HG03280 (cell line): ENCODE data around the gene CLIC5.
"Not testable (repeated sequence)": the region's sequence is repeated elsewhere in the genome, so short reads cannot be mapped to it uniquely, and the experiment has no call there.

Experiments
- ATAC-seq: cut with Tn5 transposase; IDR thresholded peaks from one replicate; pipeline ENCODE4 v1.9.1; 2021; ENCODE audit warnings: mild to moderate bottlenecking, moderate library complexity; ENCODE audit not compliant: unreplicated experiment

Gene CLIC5

DNA sequence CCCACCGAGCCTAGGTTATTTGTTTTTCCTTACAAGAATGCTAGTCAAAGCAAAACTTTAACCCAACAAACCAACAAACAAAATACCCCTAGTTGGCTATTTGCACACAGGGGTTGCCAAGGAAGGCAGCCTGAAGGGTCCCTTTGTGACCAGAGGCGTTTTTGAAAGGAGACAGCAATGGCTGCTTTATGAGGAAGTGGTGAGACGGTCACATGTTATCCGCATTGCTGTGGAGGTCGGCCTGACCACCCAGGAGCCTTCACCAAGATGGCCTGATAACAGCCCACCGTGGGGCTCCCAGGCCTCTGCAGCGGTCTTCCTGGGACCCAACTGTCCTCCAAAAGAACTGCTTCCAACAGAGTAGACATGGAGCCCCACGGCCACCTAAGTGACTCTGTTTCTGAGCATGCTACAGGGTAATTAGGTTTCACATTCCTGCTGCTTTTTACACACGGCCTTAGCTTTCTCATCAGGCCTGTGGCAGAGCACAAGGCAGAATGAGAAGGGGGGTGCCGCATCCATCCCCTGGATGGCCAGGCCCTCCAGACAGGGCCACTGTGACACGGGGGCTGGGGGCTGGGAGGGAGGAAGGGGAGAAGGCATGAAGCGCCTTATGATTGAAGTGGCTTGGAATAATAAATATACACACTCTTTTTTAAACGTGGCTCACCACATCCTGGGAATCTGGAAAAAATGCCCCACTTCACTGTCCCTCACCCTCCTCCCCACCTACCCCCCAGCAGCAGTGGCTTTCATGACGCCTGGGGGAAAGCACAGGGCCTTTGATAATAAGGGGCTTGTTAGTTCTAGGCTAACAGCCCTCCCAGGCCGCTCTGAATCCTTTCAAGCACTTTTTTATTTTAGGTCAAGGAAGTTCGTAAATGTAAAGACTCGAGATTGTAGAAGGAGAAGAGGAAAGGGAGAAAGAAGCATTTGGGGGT is 86.0 kb downstream of the CLIC5 start:
- no peak for ATAC-seq

GRCh38 chr6:45928721-45929305 is 86.8 kb downstream of the CLIC5 start:
- no peak for ATAC-seq

DNA sequence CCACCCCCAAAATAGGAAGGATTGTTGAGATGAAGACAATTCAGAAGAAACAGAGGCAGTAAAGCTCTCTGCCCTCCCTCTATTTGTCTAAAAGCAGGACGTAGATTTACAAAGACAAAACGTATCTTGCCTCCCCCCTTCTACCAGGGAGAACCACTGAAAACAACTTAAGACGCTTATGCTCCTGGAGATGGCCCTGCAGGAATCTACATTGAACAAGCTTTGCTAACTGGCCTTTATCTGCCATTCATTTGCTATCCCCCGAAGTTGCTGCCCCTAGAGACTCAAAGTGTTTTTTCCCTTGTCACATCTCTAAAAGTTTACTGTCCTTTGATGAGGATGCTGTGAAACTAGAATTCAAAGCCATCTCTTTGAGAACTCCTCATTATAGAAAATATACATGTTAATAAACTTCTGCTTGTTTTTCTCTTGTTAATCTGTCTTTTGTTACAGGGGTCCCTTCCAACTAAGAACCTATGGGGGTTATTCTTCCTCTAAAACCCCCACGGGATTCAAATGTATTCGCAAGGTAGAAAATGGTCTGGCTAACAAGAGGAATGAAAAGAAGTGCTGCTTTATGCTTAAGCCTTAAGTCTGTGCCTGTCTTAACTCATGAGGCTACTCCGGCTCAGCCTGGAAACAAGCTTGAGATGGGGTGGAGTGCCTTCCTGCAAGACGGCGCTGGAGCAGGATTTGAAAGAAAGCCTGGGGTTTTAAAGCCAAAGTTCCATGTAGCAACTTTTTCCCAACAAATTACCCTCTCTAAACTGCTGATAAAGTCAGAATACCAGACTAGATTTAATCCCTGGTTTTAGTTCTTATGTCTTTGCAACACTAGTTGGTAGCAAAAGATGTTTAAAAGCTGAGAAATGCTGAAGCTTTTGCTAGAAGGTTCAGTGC is 88.0 kb downstream of the CLIC5 start:
- no peak for ATAC-seq

DNA sequence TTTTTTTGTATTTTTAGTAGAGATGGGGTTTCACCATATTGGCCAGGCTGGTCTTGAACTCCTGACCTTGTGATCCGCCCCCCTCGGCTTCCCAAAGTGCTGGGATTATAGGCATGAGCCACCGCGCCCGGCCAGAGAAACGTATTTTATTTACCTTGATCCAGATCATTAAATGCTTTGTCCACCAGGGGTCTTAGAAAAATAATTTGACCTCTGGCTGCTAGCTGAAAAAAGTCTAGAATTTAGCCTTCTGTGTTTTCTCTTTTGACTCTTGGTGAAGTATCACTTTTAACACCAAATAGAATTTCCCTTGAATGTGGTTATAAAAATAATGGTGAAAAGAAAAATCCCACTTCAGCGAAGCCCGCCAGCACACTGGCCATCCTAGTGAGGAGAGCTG is 89.2 kb downstream of the CLIC5 start:
- ATAC-seq: not testable (repeated sequence)

GRCh38 chr6:45924763-45925342 is 90.8 kb downstream of the CLIC5 start:
- ATAC-seq: no peak

DNA sequence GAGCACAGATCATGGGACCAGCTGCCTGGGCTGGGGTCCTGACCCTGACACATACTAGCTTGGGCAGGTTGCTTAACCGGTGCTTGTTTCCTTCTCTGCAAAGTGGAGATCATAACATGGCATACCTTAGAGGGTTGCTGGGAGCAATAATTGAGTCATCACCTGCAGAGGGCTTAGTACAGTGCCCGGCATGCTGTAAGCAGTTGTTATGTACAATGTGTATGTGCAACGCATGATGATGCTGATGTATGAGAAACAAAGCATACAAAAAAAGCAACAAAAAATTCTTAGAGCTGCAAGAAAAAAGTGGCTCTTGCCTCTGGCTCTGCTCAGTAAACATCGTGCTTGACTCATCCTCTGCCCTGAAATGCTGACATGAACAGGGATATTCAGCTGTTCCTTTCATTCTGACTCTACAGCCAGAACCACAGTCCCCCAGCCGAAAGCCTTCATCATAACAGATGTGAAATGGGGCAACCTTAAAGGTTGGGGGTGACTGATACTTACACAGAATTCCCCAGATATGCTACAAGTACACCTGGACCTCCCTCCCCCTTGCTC is 91.7 kb downstream of the CLIC5 start:
- ATAC-seq: peak; percentile 61

GRCh38 chr6:45922728-45923351 is 92.8 kb downstream of the CLIC5 start:
- no peak for ATAC-seq

DNA sequence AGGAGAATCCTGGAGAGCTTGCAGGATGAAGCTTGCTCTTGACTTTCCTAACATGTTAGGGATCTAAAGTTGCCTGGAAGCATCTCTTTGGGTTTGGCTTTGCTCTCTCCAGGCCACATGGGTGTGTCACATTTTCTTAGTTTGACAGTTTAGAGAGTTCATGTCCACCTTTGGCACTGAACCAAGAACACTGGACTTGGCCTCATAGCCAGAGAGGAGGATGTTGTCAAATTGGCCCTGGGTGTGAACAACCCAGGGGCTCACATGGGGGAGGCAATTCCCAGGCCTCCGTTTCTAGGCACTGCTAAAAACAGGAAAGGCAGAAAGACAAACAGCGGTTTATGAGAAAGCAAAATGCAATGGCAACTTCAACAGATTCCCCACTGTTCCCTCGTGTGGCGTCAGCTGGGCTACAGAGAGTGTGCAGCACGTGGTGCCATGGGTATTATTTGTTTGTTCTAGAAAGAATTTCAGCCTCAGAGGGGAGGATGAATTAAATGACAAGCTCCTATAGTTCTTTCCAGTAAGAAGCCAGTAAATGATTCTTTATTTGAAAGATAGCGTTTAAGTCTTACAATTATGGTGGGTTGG is 93.9 kb downstream of the CLIC5 start:
- ATAC-seq: no peak

DNA sequence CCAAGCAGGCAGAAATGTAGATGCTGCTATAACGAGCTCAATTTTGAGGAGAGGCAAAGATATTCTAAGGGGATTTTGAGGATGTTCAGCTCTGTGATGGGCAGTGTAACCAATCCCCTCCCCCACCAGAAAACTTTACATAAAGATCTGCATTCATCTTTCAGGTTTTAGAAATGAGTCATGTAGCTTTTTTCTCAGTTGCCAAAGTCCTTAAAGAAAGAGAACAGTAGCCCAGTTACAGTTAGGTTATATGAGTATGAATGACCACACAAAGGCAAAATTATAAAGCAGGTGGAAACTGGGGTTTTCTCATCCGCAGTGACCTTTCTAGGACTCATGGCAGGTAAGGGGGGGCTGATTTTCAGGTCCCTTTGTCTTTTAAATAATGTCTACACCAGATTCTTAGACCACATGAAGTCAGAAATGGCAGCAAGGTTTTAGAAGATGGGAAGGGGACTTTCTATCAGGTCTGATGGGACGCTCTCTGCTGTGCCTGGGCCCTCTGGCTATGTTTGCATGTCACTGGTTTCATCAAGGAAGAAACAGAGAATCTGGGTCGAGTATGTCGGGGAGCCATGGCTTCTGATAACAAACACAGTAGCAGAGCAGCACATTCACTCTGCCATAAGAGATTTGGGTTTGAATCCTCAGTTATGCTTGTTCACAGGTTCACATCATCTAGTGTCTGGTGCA is 94.7 kb downstream of the CLIC5 start:
- peak; percentile 52 for ATAC-seq

GRCh38 chr6:45917439-45917838 is 98.2 kb downstream of the CLIC5 start:
- no peak for ATAC-seq

DNA sequence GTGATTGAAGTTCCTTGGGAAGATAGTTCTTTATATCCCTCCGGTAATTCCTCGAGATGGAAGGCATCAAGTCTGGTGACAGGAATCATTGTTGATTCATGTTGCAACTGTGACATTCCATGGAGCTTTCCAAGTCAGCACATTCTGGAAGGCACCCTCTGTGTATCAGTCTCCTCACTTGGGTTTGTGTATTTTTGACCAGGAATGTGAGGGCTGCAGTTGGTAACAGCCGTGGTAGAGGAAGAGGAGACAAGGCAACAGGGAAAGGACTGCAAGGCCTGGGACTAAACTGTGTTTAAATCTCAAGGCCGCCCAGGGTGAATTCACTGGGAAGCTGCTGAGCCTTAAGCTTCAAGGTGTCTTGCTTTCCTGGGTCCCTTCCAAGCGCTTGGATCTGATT is 99.0 kb downstream of the CLIC5 start:
- no peak for ATAC-seq

DNA sequence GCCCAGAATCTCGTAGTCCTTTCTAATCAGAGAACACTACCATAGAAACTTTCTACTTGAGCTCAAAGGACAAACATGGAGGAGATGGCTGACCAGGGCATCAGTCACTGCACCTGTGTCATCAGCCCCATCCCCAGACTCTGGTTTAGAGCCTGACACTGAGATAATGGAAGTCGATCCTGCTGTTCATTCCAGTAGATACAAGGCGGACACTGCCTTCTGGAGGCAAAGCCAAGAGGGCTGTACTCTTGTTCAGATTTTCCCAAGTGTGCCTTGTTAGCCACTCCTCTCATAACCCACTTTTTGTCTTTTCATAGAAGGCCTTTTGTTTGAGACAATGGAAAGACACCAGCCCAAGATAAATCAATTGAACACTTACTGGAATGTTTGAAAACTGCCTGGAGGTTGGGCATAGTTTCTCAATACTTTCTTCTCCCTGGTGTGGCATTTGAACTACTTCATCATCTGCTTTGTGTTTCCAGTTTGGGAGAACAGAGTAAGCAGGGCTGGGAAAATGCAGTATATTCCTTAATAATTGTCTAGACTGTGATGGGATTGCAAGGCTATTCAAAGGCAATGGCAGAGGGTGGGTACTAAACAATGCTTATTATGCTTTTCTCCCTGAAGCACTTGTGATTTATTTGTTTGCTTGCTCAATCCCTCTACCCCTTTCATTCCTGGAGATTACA is 99.7 kb downstream of the CLIC5 start:
- no peak for ATAC-seq

DNA sequence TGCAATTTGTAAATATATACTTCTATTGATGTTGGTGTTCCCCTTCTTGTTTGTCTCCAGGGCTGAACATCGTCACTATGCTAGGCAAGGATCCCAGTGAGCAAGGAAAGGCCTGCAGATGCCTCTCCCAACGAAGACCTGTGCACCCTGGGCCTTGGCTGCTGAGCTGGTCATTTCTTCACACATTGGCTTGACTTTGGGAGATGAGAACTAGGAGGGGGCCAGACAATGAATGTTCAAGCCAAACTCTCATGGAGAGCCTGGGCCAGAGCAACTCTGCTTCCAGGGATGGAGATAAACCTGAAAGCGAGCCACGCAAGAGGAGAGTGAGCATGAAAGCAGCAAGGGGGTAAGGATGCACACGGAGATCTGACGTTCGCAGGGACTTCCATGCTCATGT is 104.0 kb downstream of the CLIC5 start:
- no peak for ATAC-seq

DNA sequence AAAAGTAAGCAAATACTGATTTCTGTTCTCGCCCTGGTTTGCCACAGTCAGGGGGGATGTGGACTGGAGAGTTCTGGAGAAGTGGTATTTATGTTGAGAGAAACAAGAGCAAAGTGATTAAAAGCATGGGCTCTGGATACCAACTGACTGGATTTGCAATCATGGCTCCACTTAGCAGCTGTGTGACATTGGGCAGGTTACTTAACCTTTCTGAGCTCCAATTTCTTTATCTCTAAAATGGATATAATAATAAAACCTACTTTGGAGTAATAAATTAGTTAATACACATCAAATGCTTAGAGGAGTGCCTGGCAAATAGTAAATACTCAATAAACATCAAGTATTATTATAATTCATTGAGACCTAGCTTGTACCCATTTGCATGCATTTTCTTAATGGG is 111.7 kb downstream of the CLIC5 start:
- no peak for ATAC-seq

DNA sequence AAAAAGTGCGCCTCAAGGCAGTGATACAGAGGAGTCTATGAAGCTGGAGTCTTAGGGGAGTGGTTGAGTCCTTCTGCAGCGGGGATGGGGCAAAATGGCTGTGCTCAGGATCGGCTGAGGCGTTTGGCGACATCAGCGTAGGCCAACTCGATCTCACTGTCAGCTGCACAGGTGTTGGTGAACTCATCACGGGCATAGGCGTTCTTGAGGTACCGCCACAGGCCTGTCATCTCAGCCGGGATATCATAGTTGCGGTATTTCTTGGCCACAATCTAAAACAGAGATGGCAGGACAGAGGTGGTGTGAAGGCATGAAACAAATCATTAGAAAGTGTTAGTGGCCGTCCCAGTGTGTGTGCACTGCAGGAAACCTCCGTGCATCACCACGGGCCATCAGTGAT is 112.7 kb downstream of the CLIC5 start:
- no peak for ATAC-seq

DNA sequence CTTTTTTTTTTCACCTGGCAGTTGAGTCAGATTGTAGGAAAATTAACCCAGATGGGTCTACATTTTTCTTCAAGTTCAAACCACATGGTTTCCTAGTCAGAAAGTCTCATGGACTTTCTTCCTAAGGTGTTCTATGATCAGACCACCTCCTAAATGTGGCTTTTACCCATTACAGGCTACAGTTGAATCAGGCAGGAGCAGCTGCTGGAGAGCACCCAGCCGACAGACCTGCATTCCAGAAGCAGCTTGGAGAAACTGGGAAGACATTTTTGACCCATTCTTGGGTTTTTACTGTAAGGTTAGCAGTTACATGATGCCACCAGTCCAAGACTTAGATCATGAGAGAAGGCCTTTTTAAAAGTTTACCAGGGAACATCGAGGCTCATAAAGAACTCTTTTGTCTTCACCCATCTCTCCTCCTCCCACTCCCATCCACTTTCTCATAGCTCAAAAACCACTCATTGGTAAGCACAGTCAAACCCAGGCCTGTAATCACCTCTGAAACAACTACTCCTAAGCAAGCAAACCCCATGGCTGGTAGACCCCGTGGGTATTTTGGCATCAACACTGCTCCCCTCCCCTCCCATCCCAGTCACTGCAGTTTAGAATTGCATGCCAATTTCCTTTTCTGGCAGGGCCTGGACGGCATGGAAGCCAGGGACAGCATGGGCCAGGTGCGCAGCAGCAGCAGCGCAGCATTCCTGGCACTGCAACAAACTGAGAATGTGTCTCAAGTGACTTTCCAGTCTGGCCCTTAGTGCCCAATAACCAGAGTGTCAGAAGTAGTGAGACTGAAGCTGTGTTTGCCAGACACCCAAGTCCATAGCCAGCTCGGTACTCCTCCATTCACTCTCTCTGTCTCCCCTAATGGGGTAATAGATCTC is 113.7 kb downstream of the CLIC5 start:
- ATAC-seq: no peak

- no peak for ATAC-seq
Measured at GRCh38 chr6:45900808-45901752, 114.6 kb downstream of the CLIC5 start.
